Glomerular endothelial cell (primary cell): ENCODE measurements around the gene GMIP. TPM values are rescaled to one million over a fixed set of nuclear protein-coding genes. Genes with fewer than 3 reads are reported as not detected.

Source experiments
- DNase-seq: peaks from one replicate; pipeline ENCODE4 v3.0.0-alpha.2; 2011; ENCODE audit warnings: low read depth, low spot score; ENCODE audit errors: extremely low read depth
- total RNA-seq: library from RNA; depleted of rRNA; stranded (reverse); fragments of >200 nt; gene quantifications from 2 replicates; pipeline ENCODE4 v1.2.3, GENCODE V29; 2015

The GMIP gene
- total RNA-seq, 1 donor from 2014 or later = 22.5 TPM

DNA sequence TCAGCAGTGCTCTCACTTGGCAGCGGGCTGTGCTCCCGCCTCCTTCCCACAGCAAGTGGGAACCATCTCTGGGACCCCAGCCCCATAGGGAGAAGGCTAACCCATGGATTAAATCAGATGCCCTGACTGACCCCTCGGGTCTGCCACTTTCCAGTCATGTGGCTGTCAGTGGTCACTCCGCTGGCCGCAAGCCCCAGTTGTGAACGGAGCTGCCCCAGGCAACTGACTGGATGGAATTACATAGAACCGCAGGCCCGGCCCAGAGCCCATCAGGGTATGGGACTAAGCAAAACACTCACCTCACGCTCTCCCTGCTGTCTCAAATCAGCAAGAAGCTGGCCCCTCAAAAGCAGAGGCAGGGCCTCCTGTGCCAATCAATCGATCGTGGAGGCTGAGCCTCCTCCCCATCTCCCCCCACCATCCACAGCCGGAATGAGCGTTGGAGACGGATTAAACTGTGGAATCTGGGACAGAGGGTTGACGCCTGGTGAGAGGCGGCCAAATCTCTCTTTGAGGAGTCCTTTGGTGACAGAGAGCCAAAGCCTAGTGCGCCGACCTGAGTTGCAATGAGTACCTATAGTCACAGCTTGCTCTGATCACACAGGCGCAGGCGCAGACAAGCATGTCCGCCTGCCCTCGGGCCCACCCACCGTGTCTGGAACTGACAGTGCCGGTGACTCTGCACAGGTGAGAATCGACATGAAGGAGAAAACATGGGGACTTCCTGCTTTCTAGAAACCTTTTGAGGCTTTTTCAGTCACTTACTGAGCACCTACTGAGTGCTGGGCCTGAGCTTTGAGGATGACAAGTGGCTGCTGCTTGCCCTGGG, 63.7 kb downstream of the GMIP start:
- no peak for DNase-seq

Other genes with a start within 250 kb of the GMIP start
- gene GATAD2A, start 238.0 kb downstream of the GMIP start, total RNA-seq = 97.8 and 102 TPM in 2 replicates
- gene TSSK6, start 128.1 kb downstream of the GMIP start, total RNA-seq = 0.92 and 1.7 TPM in 2 replicates
- 60.2 and 111 TPM in 2 replicates for gene NDUFA13, start 127.4 kb downstream of the GMIP start, total RNA-seq
- 0.53 TPM in 1 of 2 replicates, not detected in the other for gene YJEFN3, start 114.7 kb downstream of the GMIP start, total RNA-seq
- not detected in 2 replicates for gene CILP2, start 105.4 kb downstream of the GMIP start, total RNA-seq
- 0.19 TPM in 1 of 2 replicates, not detected in the other for gene PBX4, start 25.0 kb downstream of the GMIP start, total RNA-seq
- gene LPAR2, start 15.4 kb downstream of the GMIP start, total RNA-seq = 6.2 and 7.5 TPM in 2 replicates
- 191 and 275 TPM in 2 replicates for gene ATP13A1, start 20.0 kb upstream of the GMIP start, total RNA-seq
- 6.1 and 9.4 TPM in 2 replicates for gene ZNF101, start 25.2 kb upstream of the GMIP start, total RNA-seq
- gene ZNF14, start 89.5 kb upstream of the GMIP start, total RNA-seq = 2.5 and 5.5 TPM in 2 replicates
- gene ZNF506, start 178.1 kb upstream of the GMIP start, total RNA-seq = 17.0 and 22.2 TPM in 2 replicates
- gene ZNF253, start 222.2 kb upstream of the GMIP start, total RNA-seq = 6.7 and 8.3 TPM in 2 replicates